GM12892 (cell line): ENCODE measurements around the gene ZNF766.
"Not testable (repeated sequence)": the region's sequence is repeated elsewhere in the genome, so short reads cannot be mapped to it uniquely, and the experiment has no call there.

ENCODE experiments used
- POLR2A ChIP-seq: IDR thresholded peaks from 2 replicates; pipeline ENCODE4 v1.6.1; 2011; ENCODE audit warnings: low read depth, low read length, control low read depth
- POLR2AphosphoS5 ChIP-seq: IDR thresholded peaks from 2 replicates; pipeline ENCODE4 v1.6.1; 2011; ENCODE audit warnings: low read depth, low read length, control low read depth
- TAF1 ChIP-seq: IDR thresholded peaks from 2 replicates; pipeline ENCODE4 v1.6.1; 2011; ENCODE audit warnings: low read depth, mild to moderate bottlenecking, control low read depth, low read length, borderline replicate concordance

DNA sequence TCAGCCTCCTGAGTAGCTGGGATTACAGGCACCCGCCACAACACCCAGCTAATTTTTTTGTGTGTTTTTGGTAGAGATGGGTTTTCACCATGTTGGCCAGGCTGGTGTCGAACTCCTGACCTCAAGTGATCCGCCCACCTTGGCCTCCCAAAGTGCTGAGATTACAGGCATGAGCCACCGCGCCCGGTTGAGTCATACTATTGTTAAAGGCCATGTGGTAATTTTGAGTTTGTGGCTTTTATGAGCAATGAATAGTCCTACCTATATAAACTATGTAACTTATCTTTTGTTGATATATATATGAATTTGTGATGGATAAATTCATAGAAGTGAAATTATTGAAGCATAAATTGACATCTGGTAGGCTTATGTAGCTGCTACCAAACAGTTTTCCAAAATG is 3.8 kb upstream of the ZNF766 start:
- not testable (repeated sequence) for TF ChIP-seq POLR2A, POLR2AphosphoS5, TAF1
